BLaER1 treated with 17β-estradiol and CSF1 and Interleukin-3, amounts not matched to agents 10 nM and 100 nM (cell line): ENCODE data around the gene COTL1.

Source experiments
- H3K27ac ChIP-seq, 11 experiments: shearing (Covaris generic); formaldehyde crosslinking; 2 replicates each; pipeline ENCODE4 v1.8.1; 2022
- H3K27me3 ChIP-seq, 11 experiments: shearing (Covaris generic); formaldehyde crosslinking; 2 replicates each; pipeline ENCODE4 v1.8.1; 2022
- H3K36me3 ChIP-seq, 11 experiments: shearing (Covaris generic); formaldehyde crosslinking; 2 replicates each; pipeline ENCODE4 v1.8.1; 2022
- H3K4me1 ChIP-seq, 10 experiments: shearing (Covaris generic); formaldehyde crosslinking; 2 replicates each; pipeline ENCODE4 v1.8.1; 2022
- H3K4me2 ChIP-seq, 11 experiments: shearing (Covaris generic); formaldehyde crosslinking; 2 replicates each; pipeline ENCODE4 v1.8.1; 2022
- H3K4me3 ChIP-seq, 10 experiments: shearing (Covaris generic); formaldehyde crosslinking; 2 replicates each; pipeline ENCODE4 v1.8.1; 2022
- H3K9ac ChIP-seq, 11 experiments: shearing (Covaris generic); formaldehyde crosslinking; 2 replicates each; pipeline ENCODE4 v1.8.1; 2022
- H3K9me3 ChIP-seq, 11 experiments: shearing (Covaris generic); formaldehyde crosslinking; replicated peaks in 1 of 11; 2 replicates each; pipeline ENCODE4 v1.8.1; 2022
- H4K20me1 ChIP-seq, 11 experiments: shearing (Covaris generic); formaldehyde crosslinking; 2 replicates each; pipeline ENCODE4 v1.8.1; 2022
- Cebpa-rat ChIP-seq, 11 experiments: shearing (Covaris generic); IDR thresholded peaks; 2 replicates each; pipeline ENCODE4 v1.8.1; 2022

COTL1 gene

GRCh38 chr16:84617791-84618580 is at the start of gene COTL1:
TSS of gene COTL1 (minus strand) at chr16:84618078. CDS start at chr16:84617914, 164 bp downstream.
- Histone ChIP-seq H3K9me3 (0 out of 22 replicates have a peak, but pooled peaks cover 0 to 1% (median 0%) of the 10 kb centered on the region in 11 experiments), H3K27ac (peak within 1 kb of the TSS; percentile 27 to 91 (median 83)), H3K4me1 (peaks cover 51 to 70% (median 63%) of the 10 kb centered on the region in 10 experiments), H4K20me1 (peaks cover 32 to 49% (median 48%) of the 10 kb centered on the region in 11 experiments; a peak in 21 of 22 replicates), H3K4me2 (peak within 1 kb of the TSS; percentile 94 to 99 (median 97)), H3K36me3 (peaks cover 0 to 44% (median 33%) of the 10 kb centered on the region in 11 experiments; a peak in 15 of 22 replicates), H3K9ac (peak within 1 kb of the TSS; percentile 82 to 94 (median 87)), H3K4me3 (peak within 1 kb of the TSS; percentile 79 to 100 (median 92)), H3K27me3 (peaks cover 0 to 23% (median 11%) of the 10 kb centered on the region in 11 experiments; a peak in 11 of 22 replicates)
- peak; percentile 87 to 98 (median 96) for TF ChIP-seq Cebpa-rat (IDR thresholded peaks at IDR 0.05)

- Histone ChIP-seq H4K20me1 (peaks cover 11 to 67% (median 34%) of the 10 kb centered on the region in 11 experiments; a peak in 17 of 22 replicates), H3K27ac (no peak overlapping the region), H3K9me3 (no peaks in the 10 kb centered on the region), H3K27me3 (no peaks in the 10 kb centered on the region), H3K36me3 (peaks cover 37 to 77% (median 53%) of the 10 kb centered on the region in 11 experiments), H3K4me1 (peaks cover 21 to 42% (median 38%) of the 10 kb centered on the region in 10 experiments), H3K9ac (no peak overlapping the region), H3K4me2 (no peak overlapping the region), H3K4me3 (no peak overlapping the region)
- no peak for TF ChIP-seq Cebpa-rat (IDR thresholded peaks at IDR 0.05)
Measured at GRCh38 chr16:84665843-84666242, 48.0 kb upstream of the COTL1 start.

GRCh38 chr16:84665359-84665758 is 47.5 kb upstream of the COTL1 start:
- TF ChIP-seq Cebpa-rat (IDR thresholded peaks at IDR 0.05), result no peak
- H3K4me2 ChIP-seq, result peak overlapping the region in 2 of 11 experiments; percentile 90 to 92; a peak in 2 of 22 replicates
- H4K20me1 ChIP-seq, result peaks cover 11 to 72% (median 39%) of the 10 kb centered on the region in 11 experiments; a peak in 18 of 22 replicates

GRCh38 chr16:84663433-84664101 is 45.7 kb upstream of the COTL1 start:
- H3K36me3 ChIP-seq, result peaks cover 59 to 99% (median 76%) of the 10 kb centered on the region in 11 experiments
- H3K9me3 ChIP-seq, result no peaks in the 10 kb centered on the region
- peak overlapping the region in 8 of 11 experiments; percentile 1 to 56 (median 29); a peak in 12 of 22 replicates for H3K9ac ChIP-seq
- TF ChIP-seq Cebpa-rat (IDR thresholded peaks at IDR 0.05), result no peak
- peaks cover 15 to 90% (median 57%) of the 10 kb centered on the region in 11 experiments; a peak in 19 of 22 replicates for H4K20me1 ChIP-seq
- H3K4me3 ChIP-seq, result peak overlapping the region in 1 of 10 experiments; percentile 11; a peak in 1 of 20 replicates
- no peaks in the 10 kb centered on the region for H3K27me3 ChIP-seq
- peak overlapping the region; percentile 11 to 92 (median 65); a peak in 20 of 22 replicates for H3K4me2 ChIP-seq
- peaks cover 33 to 54% (median 42%) of the 10 kb centered on the region in 10 experiments for H3K4me1 ChIP-seq
- 0 out of 22 replicates have a peak overlapping the region, but pooled peaks of 1 of the 11 experiments have one; percentile 4 for H3K27ac ChIP-seq

More at GRCh38 chr16:84665359-84665758, 47.5 kb upstream of the COTL1 start:
- no peaks in the 10 kb centered on the region for H3K27me3 ChIP-seq
- peaks cover 41 to 81% (median 58%) of the 10 kb centered on the region in 11 experiments for H3K36me3 ChIP-seq
- no peak overlapping the region for H3K9ac ChIP-seq
- peaks cover 25 to 46% (median 40%) of the 10 kb centered on the region in 10 experiments for H3K4me1 ChIP-seq
- no peak overlapping the region for H3K4me3 ChIP-seq
- H3K27ac ChIP-seq, result no peak overlapping the region
- no peaks in the 10 kb centered on the region for H3K9me3 ChIP-seq

- no peaks in the 10 kb centered on the region for H3K27me3 ChIP-seq
- TF ChIP-seq Cebpa-rat (IDR thresholded peaks at IDR 0.05), result no peak
- no peak overlapping the region for H3K27ac ChIP-seq
- H4K20me1 ChIP-seq, result peaks cover 15 to 95% (median 65%) of the 10 kb centered on the region in 11 experiments; a peak in 20 of 22 replicates
- peaks cover 33 to 55% (median 42%) of the 10 kb centered on the region in 10 experiments for H3K4me1 ChIP-seq
- peak overlapping the region in 1 of 11 experiments; percentile 2; a peak in 1 of 22 replicates for H3K9ac ChIP-seq
- H3K4me3 ChIP-seq, result no peak overlapping the region
- peaks cover 70 to 100% (median 86%) of the 10 kb centered on the region in 11 experiments for H3K36me3 ChIP-seq
- H3K9me3 ChIP-seq, result no peaks in the 10 kb centered on the region
- peak overlapping the region in 6 of 11 experiments; percentile 58 to 92 (median 72); a peak in 10 of 22 replicates for H3K4me2 ChIP-seq
Measured at GRCh38 chr16:84662471-84662870, 44.6 kb upstream of the COTL1 start.

GRCh38 chr16:84661418-84662060 is 43.7 kb upstream of the COTL1 start:
- Histone ChIP-seq H3K9me3 (no peaks in the 10 kb centered on the region), H3K36me3 (peaks cover 80 to 100% (median 94%) of the 10 kb centered on the region in 11 experiments), H4K20me1 (peaks cover 15 to 98% (median 74%) of the 10 kb centered on the region in 11 experiments; a peak in 20 of 22 replicates), H3K9ac (no peak overlapping the region), H3K4me1 (peaks cover 33 to 55% (median 45%) of the 10 kb centered on the region in 10 experiments), H3K4me3 (no peak overlapping the region), H3K27ac (peak overlapping the region in 2 of 11 experiments; percentile 17 to 18; a peak in 1 of 22 replicates), H3K27me3 (no peaks in the 10 kb centered on the region), H3K4me2 (peak overlapping the region in 7 of 11 experiments; percentile 18 to 92 (median 56); a peak in 10 of 22 replicates)
- TF ChIP-seq Cebpa-rat (IDR thresholded peaks at IDR 0.05), result no peak

GRCh38 chr16:84660973-84661372 is 43.1 kb upstream of the COTL1 start:
- TF ChIP-seq Cebpa-rat (IDR thresholded peaks at IDR 0.05), result no peak
- H3K4me2 ChIP-seq, result peak overlapping the region in 6 of 11 experiments; percentile 4 to 64 (median 46); a peak in 10 of 22 replicates
- H3K4me1 ChIP-seq, result peaks cover 33 to 60% (median 51%) of the 10 kb centered on the region in 10 experiments
- H3K27ac ChIP-seq, result peak overlapping the region in 5 of 11 experiments; percentile 4 to 38 (median 18); a peak in 4 of 22 replicates
- H3K36me3 ChIP-seq, result peaks cover 78 to 100% (median 92%) of the 10 kb centered on the region in 11 experiments
- H4K20me1 ChIP-seq, result peaks cover 15 to 99% (median 77%) of the 10 kb centered on the region in 11 experiments; a peak in 20 of 22 replicates
- no peaks in the 10 kb centered on the region for H3K27me3 ChIP-seq
- H3K4me3 ChIP-seq, result no peak overlapping the region
- peak overlapping the region in 2 of 11 experiments; percentile 23 to 26; a peak in 1 of 22 replicates for H3K9ac ChIP-seq
- H3K9me3 ChIP-seq, result no peaks in the 10 kb centered on the region
